Epithelial cell of prostate (primary cell): Measurements from ENCODE around the gene CKS2.

Source experiments
- DNase-seq: peaks from one replicate; pipeline ENCODE4 v3.0.0-alpha.2; 2011; ENCODE audit warnings: low read depth, low spot score
- H3K27ac ChIP-seq: fragments of 450-650 bp; 2 replicates; pipeline ENCODE4 v1.5.1; 2017; ENCODE audit warnings: mild to moderate bottlenecking

The CKS2 gene

GRCh38 chr9:89345476-89345875 lies 34.5 kb downstream of the CKS2 start:
- DNase-seq: no peak
- H3K27ac ChIP-seq: no peak overlapping the region

GRCh38 chr9:89346696-89347095 lies 35.7 kb downstream of the CKS2 start:
- no peak overlapping the region for H3K27ac ChIP-seq
- DNase-seq: no peak

GRCh38 chr9:89347651-89348050 lies 36.7 kb downstream of the CKS2 start:
- DNase-seq: no peak
- no peak overlapping the region for H3K27ac ChIP-seq

GRCh38 chr9:89349607-89350006 lies 38.6 kb downstream of the CKS2 start:
- H3K27ac ChIP-seq: no peak overlapping the region
- no peak for DNase-seq

- no peak for DNase-seq
- H3K27ac ChIP-seq: no peak overlapping the region
These were observed 40.1 kb downstream of the CKS2 start for GRCh38 chr9:89350988-89351557.

GRCh38 chr9:89351584-89352300 lies 40.7 kb downstream of the CKS2 start:
- no peak overlapping the region for H3K27ac ChIP-seq

GRCh38 chr9:89352451-89352850 lies 41.5 kb downstream of the CKS2 start:
- no peak overlapping the region for H3K27ac ChIP-seq
- DNase-seq: no peak

More at GRCh38 chr9:89351584-89352300, 40.7 kb downstream of the CKS2 start:
- no peak for DNase-seq

GRCh38 chr9:89352874-89353649 lies 42.1 kb downstream of the CKS2 start:
- H3K27ac ChIP-seq: no peak overlapping the region

GRCh38 chr9:89353989-89354388 lies 43.0 kb downstream of the CKS2 start:
- no peak for DNase-seq
- H3K27ac ChIP-seq: no peak overlapping the region

More at GRCh38 chr9:89352874-89353649, 42.1 kb downstream of the CKS2 start:
- no peak for DNase-seq

- DNase-seq: no peak
- no peak overlapping the region for H3K27ac ChIP-seq
These were observed 43.5 kb downstream of the CKS2 start for GRCh38 chr9:89354471-89354870.

GRCh38 chr9:89356782-89357181 lies 45.8 kb downstream of the CKS2 start:
- H3K27ac ChIP-seq: no peak overlapping the region
- no peak for DNase-seq

- DNase-seq: no peak
These were observed 46.6 kb downstream of the CKS2 start for GRCh38 chr9:89357331-89358197.

GRCh38 chr9:89358376-89358916 lies 47.5 kb downstream of the CKS2 start:
- no peak overlapping the region for H3K27ac ChIP-seq
- no peak for DNase-seq

More at GRCh38 chr9:89357331-89358197, 46.6 kb downstream of the CKS2 start:
- H3K27ac ChIP-seq: no peak overlapping the region

GRCh38 chr9:89358985-89359384 lies 48.0 kb downstream of the CKS2 start:
- DNase-seq: no peak
- H3K27ac ChIP-seq: no peak overlapping the region

- no peak for DNase-seq
- no peak overlapping the region for H3K27ac ChIP-seq
These were observed 48.8 kb downstream of the CKS2 start for GRCh38 chr9:89359751-89360261.

GRCh38 chr9:89360465-89360864 lies 49.5 kb downstream of the CKS2 start:
- no peak overlapping the region for H3K27ac ChIP-seq
- DNase-seq: no peak

GRCh38 chr9:89361031-89361430 lies 50.0 kb downstream of the CKS2 start:
- DNase-seq: no peak
- H3K27ac ChIP-seq: no peak overlapping the region

- DNase-seq: no peak
- H3K27ac ChIP-seq: no peak overlapping the region
These were observed 51.0 kb downstream of the CKS2 start for GRCh38 chr9:89361816-89362646.
